K562 (cell line): Measurements from ENCODE around the gene ZSWIM8. TPM values are rescaled to one million over a fixed set of nuclear protein-coding genes. Genes with fewer than 3 reads are reported as not detected.

Experiments used
- CHD2 ChIP-seq: IDR thresholded peaks from 2 replicates; pipeline ENCODE4 v1.6.1; 2011; ENCODE audit warnings: low read depth, low read length
- HNRNPLL ChIP-seq: fragments of 200-400 bp; formaldehyde crosslinking; IDR thresholded peaks from 2 replicates; pipeline ENCODE4 v1.6.1; 2017; ENCODE audit warnings: low read length, low read depth, mild to moderate bottlenecking; ENCODE audit not compliant: poor library complexity, severe bottlenecking
- KDM4B ChIP-seq, 2 experiments: fragments of 450-650 bp in 1 of 2; sonication (generic) in 1 of 2; IDR thresholded peaks; 2 replicates each; pipeline ENCODE4 v1.6.1; 2016 to 2017; ENCODE audit warnings: borderline replicate concordance in 2 of 2, antibody characterized with exemption in 1 of 2, low read depth in 1 of 2, mild to moderate bottlenecking in 1 of 2
- NBN ChIP-seq: fragments of 450-650 bp; IDR thresholded peaks from 2 replicates; pipeline ENCODE4 v1.6.1; 2016; ENCODE audit warnings: low read depth, mild to moderate bottlenecking
- RBM22 ChIP-seq: fragments of 200-400 bp; formaldehyde crosslinking; IDR thresholded peaks from 2 replicates; pipeline ENCODE4 v1.6.1; 2018; ENCODE audit warnings: low read length, low read depth; ENCODE audit not compliant: poor library complexity, severe bottlenecking
- SRF ChIP-seq, 2 experiments: fragments of 250-450, 450-650 bp in 1 of 2; sonication (Bioruptor Pico) in 1 of 2; sonication (generic) in 1 of 2; formaldehyde crosslinking; IDR thresholded peaks; 2 replicates each; pipeline versions ENCODE4 v1.5.0 to v1.5.1; 2020 to 2022; ENCODE audit warnings: mild to moderate bottlenecking in 1 of 2, missing genetic modification reagents in 1 of 2
- ZNF263 ChIP-seq: sonication (generic); formaldehyde crosslinking; IDR thresholded peaks from 2 replicates; pipeline ENCODE4 v1.8.0; 2022; ENCODE audit warnings: mild to moderate bottlenecking, missing genetic modification reagents, borderline replicate concordance
- ZNF354B ChIP-seq: fragments of 250-450 bp; sonication (Bioruptor Pico); IDR thresholded peaks from 2 replicates; pipeline ENCODE4 v1.4.0; 2020
- polyA plus RNA-seq, 8 experiments: library from polyadenylated mRNA; depleted of rRNA in 4 of 8; stranded (reverse) in 5 of 8; unstranded in 3 of 8; fragments of >200 nt; fragmentation: Nextera tagmentation in 2 of 8; fragmentation: Illumina TruSeq in 1 of 8; extraction: Ambion mirVana in 2 of 8; extraction: Trizol in 1 of 8; gene quantifications; 2 replicates each; pipeline versions ENCODE4 v1.2.1 to v1.2.3, GENCODE V29; 2011 to 2014; ENCODE audit warnings: inconsistent platforms in 1 of 8, missing spikeins in 1 of 8
- total RNA-seq, 7 experiments: library from RNA; depleted of rRNA in 6 of 7; stranded (reverse); fragments of >200 nt in 6 of 7; fragmentation: Illumina TruSeq in 2 of 7; extraction: Trizol in 2 of 7; gene quantifications; 2 replicates each; pipeline versions ENCODE4 v1.2.1 to v1.2.3, GENCODE V29; 2011 to 2021; ENCODE audit warnings: low replicate concordance in 1 of 7
- TF ChIP-seq, protein P1 (sequence below): fragments of 250-450 bp; sonication (Bioruptor Pico); IDR thresholded peaks from 2 replicates; pipeline ENCODE4 v1.8.0; 2021; ENCODE audit warnings: mild to moderate bottlenecking, moderate library complexity
- TF ChIP-seq, protein P2 (sequence below): sonication (generic); formaldehyde crosslinking; IDR thresholded peaks from 2 replicates; pipeline ENCODE4 v1.8.0; 2022; ENCODE audit warnings: mild to moderate bottlenecking, missing genetic modification reagents

Gene ZSWIM8
- total and polyA plus RNA-seq, 9 of the 15 experiments (the other 6 are each of a cell fraction or from before 2014, with no cell fraction given): 5.6 to 47.8 (median 26.7) TPM

DNA sequence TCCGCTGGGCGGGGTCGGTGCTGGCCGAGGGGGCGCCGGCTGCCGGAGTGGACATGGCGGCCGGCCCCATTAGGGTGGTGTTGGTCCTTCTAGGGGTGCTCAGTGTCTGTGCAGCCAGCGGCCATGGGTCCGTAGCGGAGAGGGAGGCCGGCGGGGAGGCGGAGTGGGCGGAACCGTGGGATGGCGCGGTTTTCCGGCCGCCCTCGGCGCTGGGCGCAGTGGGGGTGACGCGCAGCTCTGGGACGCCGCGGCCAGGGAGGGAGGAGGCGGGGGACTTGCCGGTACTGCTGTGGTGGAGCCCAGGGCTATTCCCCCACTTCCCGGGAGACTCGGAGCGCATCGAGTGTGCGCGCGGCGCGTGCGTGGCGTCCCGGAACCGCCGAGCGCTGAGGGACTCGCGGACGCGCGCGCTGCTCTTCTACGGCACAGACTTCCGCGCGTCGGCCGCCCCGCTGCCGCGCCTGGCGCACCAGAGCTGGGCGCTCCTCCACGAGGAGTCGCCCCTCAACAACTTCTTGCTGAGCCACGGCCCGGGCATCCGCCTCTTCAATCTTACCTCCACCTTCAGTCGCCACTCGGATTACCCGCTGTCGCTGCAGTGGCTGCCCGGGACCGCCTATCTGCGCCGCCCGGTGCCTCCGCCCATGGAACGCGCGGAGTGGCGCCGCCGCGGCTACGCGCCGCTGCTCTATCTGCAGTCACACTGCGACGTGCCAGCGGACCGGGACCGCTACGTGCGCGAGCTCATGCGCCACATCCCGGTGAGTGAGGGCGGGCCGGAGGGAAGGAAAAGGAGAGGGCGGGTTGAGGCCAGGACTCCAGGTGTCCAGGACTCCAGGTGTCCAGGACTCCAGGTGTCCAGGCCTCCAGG, 12.9 kb upstream of the ZSWIM8 start (continued):
- TF ChIP-seq, protein P1, sequence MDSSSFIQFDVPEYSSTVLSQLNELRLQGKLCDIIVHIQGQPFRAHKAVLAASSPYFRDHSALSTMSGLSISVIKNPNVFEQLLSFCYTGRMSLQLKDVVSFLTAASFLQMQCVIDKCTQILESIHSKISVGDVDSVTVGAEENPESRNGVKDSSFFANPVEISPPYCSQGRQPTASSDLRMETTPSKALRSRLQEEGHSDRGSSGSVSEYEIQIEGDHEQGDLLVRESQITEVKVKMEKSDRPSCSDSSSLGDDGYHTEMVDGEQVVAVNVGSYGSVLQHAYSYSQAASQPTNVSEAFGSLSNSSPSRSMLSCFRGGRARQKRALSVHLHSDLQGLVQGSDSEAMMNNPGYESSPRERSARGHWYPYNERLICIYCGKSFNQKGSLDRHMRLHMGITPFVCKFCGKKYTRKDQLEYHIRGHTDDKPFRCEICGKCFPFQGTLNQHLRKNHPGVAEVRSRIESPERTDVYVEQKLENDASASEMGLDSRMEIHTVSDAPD: no peak
- TF ChIP-seq NBN: peak; percentile 68; the same call in 1 of the 2 replicates
- TF ChIP-seq HNRNPLL: peak; percentile 89
- TF ChIP-seq KDM4B (IDR thresholded peaks at IDR 0.05; ENCODE audit: borderline replicate concordance in 2 of 2, low read depth in 1 of 2): peak in 1 of 2 experiments; percentile 29; a peak in 1 of 4 replicates
- TF ChIP-seq, protein P2, sequence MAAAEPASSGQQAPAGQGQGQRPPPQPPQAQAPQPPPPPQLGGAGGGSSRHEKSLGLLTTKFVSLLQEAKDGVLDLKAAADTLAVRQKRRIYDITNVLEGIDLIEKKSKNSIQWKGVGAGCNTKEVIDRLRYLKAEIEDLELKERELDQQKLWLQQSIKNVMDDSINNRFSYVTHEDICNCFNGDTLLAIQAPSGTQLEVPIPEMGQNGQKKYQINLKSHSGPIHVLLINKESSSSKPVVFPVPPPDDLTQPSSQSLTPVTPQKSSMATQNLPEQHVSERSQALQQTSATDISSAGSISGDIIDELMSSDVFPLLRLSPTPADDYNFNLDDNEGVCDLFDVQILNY (CRISPR knock-in tag): peak; percentile 78; the same call in 1 of the 2 replicates
- peak; percentile 44; the same call in 1 of the 2 replicates for TF ChIP-seq ZNF263 (CRISPR knock-in tag)
- TF ChIP-seq ZNF354B (CRISPR knock-in tag): no peak
- peak; percentile 10; the same call in 1 of the 2 replicates for TF ChIP-seq CHD2
- TF ChIP-seq SRF (CRISPR knock-in tag; IDR thresholded peaks at IDR 0.05): peak in 1 of 2 experiments; percentile 17; a peak in 1 of 4 replicates
- peak; percentile 96 for TF ChIP-seq RBM22
